ENCODE measurements around the gene SCN5A.

- TF ChIP-seq CTCF (conservative IDR thresholded peaks at IDR 0.05 in 1 of 2, IDR thresholded peaks at IDR 0.05 in 1 of 2; ENCODE audit: extremely low read depth in 1 of 2, insufficient read depth in 1 of 2, low read depth in 1 of 2, low read length in 2 of 2) (no peak), EZH2 (IDR thresholded peaks at IDR 0.05; ENCODE audit: borderline replicate concordance, low read length) (no peak)
Measured at GRCh38 chr3:38628835-38629234, 20.7 kb downstream of the SCN5A start.

Measured in mammary epithelial cell (primary cell).